Subcutaneous abdominal adipose tissue (tissue), 5 donors: ENCODE measurements around the gene DCAF8L1.
"Not testable (repeated sequence)": the region's sequence is repeated elsewhere in the genome, so short reads cannot be mapped to it uniquely, and the experiment has no call there.

ENCODE experiments used
- H3K27ac ChIP-seq: one replicate; pipeline ENCODE4 v1.7.0; 2013; ENCODE audit warnings: low read depth, mild to moderate bottlenecking, inconsistent platforms, low read length, moderate library complexity
- H3K27me3 ChIP-seq, 5 donors: one replicate each; pipeline ENCODE4 v1.7.0; 2013; ENCODE audit warnings: low read length in 5 of 5, inconsistent platforms in 1 of 5; ENCODE audit not compliant: control insufficient read depth in 5 of 5, insufficient read depth in 4 of 5
- H3K36me3 ChIP-seq, 5 donors: one replicate each; pipeline ENCODE4 v1.7.0; 2013; ENCODE audit warnings: low read length in 5 of 5; ENCODE audit not compliant: control insufficient read depth in 5 of 5, insufficient read depth in 5 of 5
- H3K4me1 ChIP-seq, 5 donors: one replicate each; pipeline ENCODE4 v1.7.0; 2013; ENCODE audit warnings: low read length in 5 of 5, mild to moderate bottlenecking in 3 of 5, moderate library complexity in 1 of 5; ENCODE audit not compliant: control insufficient read depth in 5 of 5, insufficient read depth in 5 of 5
- H3K4me3 ChIP-seq, 5 donors: one replicate each; pipeline ENCODE4 v1.7.0; 2013; ENCODE audit warnings: low read length in 5 of 5, low read depth in 1 of 5
- H3K9ac ChIP-seq, 5 donors: one replicate each; pipeline ENCODE4 v1.7.0; 2013; ENCODE audit warnings: low read length in 5 of 5, mild to moderate bottlenecking in 4 of 5, moderate library complexity in 3 of 5
- H3K9me3 ChIP-seq, 5 donors: one replicate each; pipeline ENCODE4 v1.7.0; 2013; ENCODE audit warnings: low read length in 5 of 5; ENCODE audit not compliant: control insufficient read depth in 5 of 5
- donor health status: healthy.
- donor health status: healthy.
- donor health status: healthy.
- donor health status: healthy.
- donor health status: healthy.

Gene DCAF8L1

DNA sequence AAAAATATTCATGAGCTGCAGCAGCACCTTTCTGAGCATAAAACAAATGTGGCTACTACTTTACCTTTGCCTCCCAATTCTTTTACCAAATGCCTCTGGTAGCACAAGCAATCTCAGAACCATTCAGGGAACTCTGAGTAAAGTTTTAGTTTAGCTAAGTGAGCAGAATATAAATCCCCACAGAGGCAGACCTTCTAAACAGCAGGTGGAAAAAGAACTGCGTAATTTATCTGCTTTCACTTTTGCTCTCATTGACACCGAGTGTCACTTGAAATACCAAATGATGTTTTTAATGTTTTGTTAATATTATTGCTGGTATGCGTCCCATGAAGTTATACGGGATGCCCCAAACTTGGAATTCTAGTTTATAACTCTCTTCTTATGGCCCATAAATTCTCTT is 4.3 kb downstream of the DCAF8L1 start:
- not testable (repeated sequence) for H3K9ac ChIP-seq, H3K27me3 ChIP-seq, H3K36me3 ChIP-seq, H3K27ac ChIP-seq, H3K4me3 ChIP-seq, H3K9me3 ChIP-seq, H3K4me1 ChIP-seq

GRCh38 chrX:27976284-27976683 is 5.0 kb downstream of the DCAF8L1 start:
- Histone ChIP-seq H3K36me3 (no peaks in the 10 kb centered on the region), H3K27me3 (peaks cover 0 to 2% (median 0%) of the 10 kb centered on the region in 5 donors), H3K4me1 (peaks cover 0 to 5% (median 0%) of the 10 kb centered on the region in 5 donors), H3K27ac (no peak overlapping the region), H3K9me3 (peaks cover 0 to 4% (median 0%) of the 10 kb centered on the region in 5 donors), H3K4me3 (no peak overlapping the region), H3K9ac (no peak overlapping the region)

DNA sequence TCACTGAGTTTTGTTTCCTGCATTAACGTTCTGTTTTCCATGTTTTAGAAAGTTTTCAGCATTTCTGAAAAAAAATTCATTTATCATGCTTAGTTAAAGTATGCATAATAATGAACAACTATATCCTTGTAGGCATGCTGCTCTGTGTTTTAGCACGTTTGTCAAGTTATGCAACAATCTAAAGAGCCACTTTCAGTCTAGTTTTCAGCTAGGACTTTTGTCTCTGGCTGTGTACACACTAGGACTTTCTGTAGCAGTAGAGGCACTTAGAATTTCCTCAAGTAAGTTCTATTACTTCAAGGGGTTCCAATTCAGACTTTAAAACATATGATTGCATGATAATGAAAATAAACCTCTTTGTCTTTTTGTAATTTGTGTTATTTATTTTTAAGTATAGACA is 12.4 kb downstream of the DCAF8L1 start:
- Histone ChIP-seq H3K4me1 (peaks cover 0 to 5% (median 0%) of the 10 kb centered on the region in 5 donors), H3K27me3 (peaks cover 0 to 2% (median 0%) of the 10 kb centered on the region in 5 donors), H3K9ac (no peak overlapping the region), H3K4me3 (no peak overlapping the region), H3K27ac (no peak overlapping the region), H3K36me3 (no peaks in the 10 kb centered on the region), H3K9me3 (no peaks in the 10 kb centered on the region)

GRCh38 chrX:27968352-27968751 is 12.9 kb downstream of the DCAF8L1 start:
- no peak overlapping the region for H3K9ac ChIP-seq
- H3K9me3 ChIP-seq = no peaks in the 10 kb centered on the region
- H3K27me3 ChIP-seq = peaks cover 0 to 2% (median 0%) of the 10 kb centered on the region in 5 donors
- no peak overlapping the region for H3K4me3 ChIP-seq
- peaks cover 0 to 5% (median 0%) of the 10 kb centered on the region in 5 donors for H3K4me1 ChIP-seq
- H3K27ac ChIP-seq = no peak overlapping the region
- H3K36me3 ChIP-seq = no peaks in the 10 kb centered on the region

GRCh38 chrX:27966955-27967354 is 14.3 kb downstream of the DCAF8L1 start:
- H3K9ac ChIP-seq = no peak overlapping the region
- no peaks in the 10 kb centered on the region for H3K36me3 ChIP-seq
- H3K27ac ChIP-seq = no peak overlapping the region
- peaks cover 0 to 5% (median 0%) of the 10 kb centered on the region in 5 donors for H3K4me1 ChIP-seq
- H3K4me3 ChIP-seq = no peak overlapping the region
- H3K9me3 ChIP-seq = no peaks in the 10 kb centered on the region
- H3K27me3 ChIP-seq = peaks cover 0 to 2% (median 0%) of the 10 kb centered on the region in 5 donors

GRCh38 chrX:27966492-27966891 is 14.8 kb downstream of the DCAF8L1 start:
- Histone ChIP-seq H3K4me3 (no peak overlapping the region), H3K36me3 (no peaks in the 10 kb centered on the region), H3K9ac (no peak overlapping the region), H3K9me3 (no peaks in the 10 kb centered on the region), H3K27ac (no peak overlapping the region), H3K4me1 (peaks cover 0 to 5% (median 0%) of the 10 kb centered on the region in 5 donors), H3K27me3 (peaks cover 0 to 2% (median 0%) of the 10 kb centered on the region in 5 donors)

DNA sequence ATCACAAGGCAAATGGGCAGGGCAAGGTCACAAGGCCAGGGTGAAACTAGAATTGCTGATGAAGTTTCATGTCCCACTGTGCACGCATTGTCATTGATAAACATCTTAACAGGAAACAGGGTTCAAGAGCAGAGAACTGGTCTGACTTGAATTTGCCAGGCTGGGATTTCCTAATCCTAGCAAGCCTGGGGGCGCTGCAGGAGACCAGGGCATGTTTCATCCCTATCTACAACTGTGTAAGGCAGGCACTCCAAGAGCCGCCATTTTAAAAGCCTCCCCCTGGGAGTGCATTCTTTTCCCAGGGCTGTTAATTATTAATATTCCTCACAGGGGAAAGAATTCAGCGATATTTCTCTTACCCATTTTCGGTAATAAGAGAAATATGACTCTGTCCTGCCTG is 15.9 kb downstream of the DCAF8L1 start:
- not testable (repeated sequence) for H3K4me3 ChIP-seq, H3K9me3 ChIP-seq, H3K36me3 ChIP-seq, H3K27ac ChIP-seq, H3K9ac ChIP-seq, H3K4me1 ChIP-seq, H3K27me3 ChIP-seq

DNA sequence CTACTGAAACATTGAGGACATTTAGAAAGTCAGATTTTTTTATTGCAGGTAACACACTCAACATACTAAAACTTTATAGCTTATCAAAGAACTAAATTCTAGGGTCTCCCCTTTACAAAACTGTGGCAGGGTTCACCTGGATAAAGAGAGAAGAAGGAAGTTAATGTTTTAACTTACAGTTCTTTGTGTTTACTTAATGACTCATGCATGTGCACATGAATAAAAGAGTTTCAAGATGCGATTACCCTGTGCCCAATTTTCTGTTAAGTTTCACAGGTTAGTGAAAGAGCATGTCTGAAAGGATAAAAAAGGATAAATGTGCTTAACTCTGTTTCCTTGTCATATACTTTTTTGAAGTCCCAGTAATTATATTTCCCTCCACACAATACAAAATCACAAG is 16.8 kb downstream of the DCAF8L1 start:
- H3K4me3 ChIP-seq = no peak overlapping the region
- peaks cover 0 to 9% (median 3%) of the 10 kb centered on the region in 5 donors for H3K9me3 ChIP-seq
- no peak overlapping the region for H3K9ac ChIP-seq
- no peak overlapping the region for H3K27ac ChIP-seq
- no peaks in the 10 kb centered on the region for H3K27me3 ChIP-seq
- H3K4me1 ChIP-seq = peaks cover 0 to 5% (median 0%) of the 10 kb centered on the region in 5 donors
- H3K36me3 ChIP-seq = no peaks in the 10 kb centered on the region

DNA sequence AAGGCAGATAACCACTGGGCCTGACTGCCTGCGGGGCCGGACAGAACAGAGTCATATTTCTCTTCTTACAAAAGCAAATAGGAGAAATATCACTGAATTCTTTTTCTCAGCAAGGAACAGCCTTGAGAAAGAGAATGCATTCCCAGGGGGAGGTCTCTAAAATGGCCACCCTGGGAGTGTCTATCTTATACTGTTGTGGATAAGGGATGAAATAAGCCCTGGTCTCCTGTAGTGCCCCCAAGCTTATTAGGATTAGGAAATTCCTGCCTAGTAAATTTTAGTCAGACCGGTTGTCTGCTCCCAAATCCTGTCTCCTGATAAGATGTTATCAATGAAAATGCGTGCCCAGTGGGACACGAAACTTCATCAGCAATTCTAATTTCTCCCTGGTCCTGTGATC is 20.8 kb downstream of the DCAF8L1 start:
- H3K27ac ChIP-seq = not testable (repeated sequence)

GRCh38 chrX:27953171-27953570 is 28.1 kb downstream of the DCAF8L1 start:
- Histone ChIP-seq H3K36me3 (no peaks in the 10 kb centered on the region), H3K4me3 (no peak overlapping the region), H3K27ac (no peak overlapping the region), H3K27me3 (no peaks in the 10 kb centered on the region), H3K4me1 (no peaks in the 10 kb centered on the region), H3K9ac (no peak overlapping the region), H3K9me3 (peaks cover 0 to 3% (median 0%) of the 10 kb centered on the region in 5 donors)

More for the DNA sequence above, 20.8 kb downstream of the DCAF8L1 start:
- H3K4me3 ChIP-seq, H3K4me1 ChIP-seq, H3K9ac ChIP-seq, H3K9me3 ChIP-seq, H3K27me3 ChIP-seq, H3K36me3 ChIP-seq: not testable (repeated sequence)

- no peak overlapping the region for H3K9ac ChIP-seq
- no peaks in the 10 kb centered on the region for H3K9me3 ChIP-seq
- H3K36me3 ChIP-seq = no peaks in the 10 kb centered on the region
- H3K4me1 ChIP-seq = no peaks in the 10 kb centered on the region
- no peak overlapping the region for H3K27ac ChIP-seq
- H3K27me3 ChIP-seq = no peaks in the 10 kb centered on the region
- no peak overlapping the region for H3K4me3 ChIP-seq
These were observed 47.9 kb downstream of the DCAF8L1 start for GRCh38 chrX:27933361-27933760.
